ENCODE results near the gene AQP2.

Gene AQP2

GRCh38 chr12:50005175-50005574 lies 54.6 kb downstream of the AQP2 start:
- CTCF ChIA-PET, result interaction anchor here (1.8 to 3.2 kb wide), 2 partner anchors 16 to 38 kb away, joined by 5 to 12 read pairs; no protein-coding TSS in a partner anchor
- POLR2A ChIA-PET, result no interaction called here
- H3K9me3 ChIP-seq (ENCODE audit: control extremely low read depth in 1 of 5, control insufficient read depth in 4 of 5, insufficient read depth in 2 of 5, low read depth in 1 of 5, low read length in 4 of 5), result no peaks in the 10 kb centered on the region
- H3K4me3 ChIP-seq (ENCODE audit: control insufficient read depth in 1 of 7, extremely low read depth in 1 of 7, insufficient read depth in 4 of 7, low read depth in 2 of 7, low read length in 6 of 7), result no peak overlapping the region
- no peaks in the 10 kb centered on the region for H3K4me1 ChIP-seq (ENCODE audit: control extremely low read depth in 1 of 4, control insufficient read depth in 4 of 4, insufficient read depth in 4 of 4, low read length in 3 of 4)
- WGBS (ENCODE audit: insufficient coverage), result 100% methylated on average over 3 of the region's 3 CpGs
- no peaks in the 10 kb centered on the region for H3K27me3 ChIP-seq (replicated peaks in 2 of 5; ENCODE audit: control insufficient read depth in 4 of 5, insufficient read depth in 5 of 5, low read length in 4 of 5)
- no peak overlapping the region for H3K27ac ChIP-seq (ENCODE audit: insufficient read depth in 1 of 2, low read depth in 1 of 2, low read length in 2 of 2, poor library complexity in 1 of 2, severe bottlenecking in 2 of 2)
- H3K36me3 ChIP-seq (ENCODE audit: control insufficient read depth in 4 of 4, insufficient read depth in 4 of 4, low read length in 3 of 4), result peaks cover 18 to 65% (median 32%) of the 10 kb centered on the region in 4 experiments
- DNase-seq, result no peak

- H3K36me3 ChIP-seq (ENCODE audit: control insufficient read depth in 4 of 4, insufficient read depth in 4 of 4, low read length in 3 of 4), result peaks cover 18 to 61% (median 28%) of the 10 kb centered on the region in 4 experiments
- 100% methylated on average over 5 of the region's 7 CpGs for WGBS (ENCODE audit: insufficient coverage)
- H3K4me1 ChIP-seq (ENCODE audit: control extremely low read depth in 1 of 4, control insufficient read depth in 4 of 4, insufficient read depth in 4 of 4, low read length in 3 of 4), result no peaks in the 10 kb centered on the region
- H3K4me3 ChIP-seq (ENCODE audit: control insufficient read depth in 1 of 7, extremely low read depth in 1 of 7, insufficient read depth in 4 of 7, low read depth in 2 of 7, low read length in 6 of 7), result no peak overlapping the region
- CTCF ChIA-PET, result interaction anchor here (0.8 to 3.2 kb wide), 5 partner anchors 25 to 64 kb away, joined by 3 to 12 read pairs (median 4); no protein-coding TSS in a partner anchor
- no peak for DNase-seq
- POLR2A ChIA-PET, result no interaction called here
- H3K27me3 ChIP-seq (replicated peaks in 2 of 5; ENCODE audit: control insufficient read depth in 4 of 5, insufficient read depth in 5 of 5, low read length in 4 of 5), result no peaks in the 10 kb centered on the region
- no peak overlapping the region for H3K27ac ChIP-seq (ENCODE audit: insufficient read depth in 1 of 2, low read depth in 1 of 2, low read length in 2 of 2, poor library complexity in 1 of 2, severe bottlenecking in 2 of 2)
- H3K9me3 ChIP-seq (ENCODE audit: control extremely low read depth in 1 of 5, control insufficient read depth in 4 of 5, insufficient read depth in 2 of 5, low read depth in 1 of 5, low read length in 4 of 5), result no peaks in the 10 kb centered on the region
These were observed 55.7 kb downstream of the AQP2 start for GRCh38 chr12:50006280-50006679.

GRCh38 chr12:50006754-50007442 lies 56.4 kb downstream of the AQP2 start:
- POLR2A ChIA-PET, result no interaction called here
- H3K9me3 ChIP-seq (ENCODE audit: control extremely low read depth in 1 of 5, control insufficient read depth in 4 of 5, insufficient read depth in 2 of 5, low read depth in 1 of 5, low read length in 4 of 5), result no peaks in the 10 kb centered on the region
- no peak overlapping the region for H3K27ac ChIP-seq (ENCODE audit: insufficient read depth in 1 of 2, low read depth in 1 of 2, low read length in 2 of 2, poor library complexity in 1 of 2, severe bottlenecking in 2 of 2)
- no peaks in the 10 kb centered on the region for H3K4me1 ChIP-seq (ENCODE audit: control extremely low read depth in 1 of 4, control insufficient read depth in 4 of 4, insufficient read depth in 4 of 4, low read length in 3 of 4)
- no CpG with 5 or more reads among the region's 1 CpG for WGBS (ENCODE audit: insufficient coverage)
- H3K36me3 ChIP-seq (ENCODE audit: control insufficient read depth in 4 of 4, insufficient read depth in 4 of 4, low read length in 3 of 4), result peaks cover 14 to 58% (median 24%) of the 10 kb centered on the region in 4 experiments
- DNase-seq, result no peak
- no peak overlapping the region for H3K4me3 ChIP-seq (ENCODE audit: control insufficient read depth in 1 of 7, extremely low read depth in 1 of 7, insufficient read depth in 4 of 7, low read depth in 2 of 7, low read length in 6 of 7)
- CTCF ChIA-PET, result interaction anchor here (0.8 to 1.7 kb wide), 4 partner anchors 26 to 64 kb away, joined by 3 to 6 read pairs (median 4); no protein-coding TSS in a partner anchor
- H3K27me3 ChIP-seq (replicated peaks in 2 of 5; ENCODE audit: control insufficient read depth in 4 of 5, insufficient read depth in 5 of 5, low read length in 4 of 5), result no peaks in the 10 kb centered on the region
